HG02981 (cell line): ENCODE results near the gene ZNF443.
"Not testable (repeated sequence)": the region's sequence is repeated elsewhere in the genome, so short reads cannot be mapped to it uniquely, and the experiment has no call there.

Experiments
- ATAC-seq: cut with Tn5 transposase; IDR thresholded peaks from one replicate; pipeline ENCODE4 v1.9.1; 2021; ENCODE audit warnings: mild to moderate bottlenecking, moderate library complexity; ENCODE audit not compliant: unreplicated experiment

ZNF443 gene

GRCh38 chr19:12440541-12441316 lies at the start of gene ZNF443:
Gene ZNF443 (minus strand): TSS chr19:12441021. CDS start chr19:12440914, 107 bp downstream.
- peak; percentile 90 for ATAC-seq

GRCh38 chr19:12486265-12486783 lies 45.5 kb upstream of the ZNF443 start:
- not testable (repeated sequence) for ATAC-seq

- ATAC-seq = no peak
These were observed 44.8 kb upstream of the ZNF443 start for GRCh38 chr19:12485571-12485970.

GRCh38 chr19:12485052-12485416 lies 44.2 kb upstream of the ZNF443 start:
- ATAC-seq = no peak

- peak; percentile 91 for ATAC-seq
These were observed 43.7 kb upstream of the ZNF443 start, which contains the start of gene ZNF709 for GRCh38 chr19:12484371-12485051. Gene ZNF709 (minus strand): TSS chr19:12484816. CDS start chr19:12484657, 159 bp downstream.

- ATAC-seq = no peak
These were observed 43.2 kb upstream of the ZNF443 start for GRCh38 chr19:12484011-12484370.

GRCh38 chr19:12482509-12482886 lies 41.7 kb upstream of the ZNF443 start:
- no peak for ATAC-seq

- no peak for ATAC-seq
These were observed 41.1 kb upstream of the ZNF443 start for GRCh38 chr19:12481781-12482508.

GRCh38 chr19:12478234-12478941 lies 37.6 kb upstream of the ZNF443 start:
- no peak for ATAC-seq

GRCh38 chr19:12467651-12468050 lies 26.8 kb upstream of the ZNF443 start:
- ATAC-seq = not testable (repeated sequence)

- no peak for ATAC-seq
These were observed 24.4 kb upstream of the ZNF443 start for GRCh38 chr19:12465211-12465610.

GRCh38 chr19:12464769-12465168 lies 23.9 kb upstream of the ZNF443 start:
- no peak for ATAC-seq

GRCh38 chr19:12464139-12464538 lies 23.3 kb upstream of the ZNF443 start:
- not testable (repeated sequence) for ATAC-seq

GRCh38 chr19:12453495-12453894 lies 12.7 kb upstream of the ZNF443 start:
- ATAC-seq = no peak

- ATAC-seq = no peak
These were observed 10.0 kb upstream of the ZNF443 start for GRCh38 chr19:12450844-12451243.

- no peak for ATAC-seq
These were observed 8.0 kb upstream of the ZNF443 start for GRCh38 chr19:12448808-12449207.

- not testable (repeated sequence) for ATAC-seq
These were observed 908 bp downstream of the ZNF443 start for GRCh38 chr19:12439686-12440540.

- not testable (repeated sequence) for ATAC-seq
These were observed 10.0 kb downstream of the ZNF443 start for GRCh38 chr19:12430726-12431299.

- no peak for ATAC-seq
These were observed 14.9 kb downstream of the ZNF443 start for GRCh38 chr19:12425888-12426274.
